GM12878 (cell line): ENCODE data around the gene SMIM35. TPM values are rescaled to one million over a fixed set of nuclear protein-coding genes. Genes with fewer than 3 reads are reported as not detected.

ENCODE experiments used
- ATAC-seq: fragments of 200-7000 bp; cut with Tn5 transposase; 3 replicates; pipeline ENCODE4 v1.9.1; 2020; ENCODE audit warnings: mild to moderate bottlenecking, moderate library complexity
- BruUV-seq: library from RNA; stranded (reverse); fragments of 400-500 nt; replicated peaks from 2 replicates; lab custom pipeline; 2021; lab: Mats Ljungman, UMichigan
- CTCF ChIA-PET: fragments of 300-600 bp; sonication (Branson Sonifier 250); formaldehyde crosslinking; extraction: SDS; loops from one replicate; lab custom pipeline; 2021; ENCODE audit warnings: inconsistent platforms; lab: Yijun Ruan, JAX
- POLR2A ChIA-PET: fragments of 350-600 bp; formaldehyde crosslinking; extraction: SDS; loops from one replicate; lab custom pipeline; 2021; ENCODE audit warnings: inconsistent platforms; lab: Charles Lee
- RAD21 ChIA-PET: fragments of 300-600 bp; sonication (Branson Sonifier 250); formaldehyde crosslinking; loops from one replicate; lab custom pipeline; 2023; ENCODE audit warnings: antibody characterized with exemption; ENCODE audit not compliant: unreplicated experiment; lab: Charles Lee
- SMC1A ChIA-PET: fragments of 300-600 bp; sonication (Branson Sonifier 250); formaldehyde crosslinking; loops from one replicate; lab custom pipeline; 2023; ENCODE audit not compliant: unreplicated experiment, uncharacterized antibody; lab: Charles Lee
- DNase-seq: peaks from one replicate; pipeline ENCODE4 v3.0.0-alpha.2; 2011; ENCODE audit warnings: low read depth, low spot score
- FAIRE-seq: peaks from 3 replicates; lab custom pipeline; 2011; peaks lifted over from hg19 to GRCh38; lab: Jason Lieb, UNC
- H2AFZ ChIP-seq: 2 replicates; pipeline ENCODE4 v1.6.0; 2011; ENCODE audit warnings: low read depth, low read length, control low read depth; ENCODE audit not compliant: control insufficient read depth
- H3K27ac ChIP-seq: 2 replicates; pipeline ENCODE4 v1.5.1; 2011; ENCODE audit warnings: control low read depth; ENCODE audit not compliant: control insufficient read depth, insufficient read depth
- H3K27me3 ChIP-seq, 2 experiments: replicated peaks in 1 of 2; 2 replicates each; pipeline versions ENCODE4 v1.6.0 to v1.6.1; 2011; ENCODE audit warnings: low read length in 1 of 2; ENCODE audit not compliant: control insufficient read depth in 2 of 2, insufficient read depth in 2 of 2
- H3K36me3 ChIP-seq, 2 experiments: 2 replicates each; pipeline ENCODE4 v1.5.1; 2011; ENCODE audit warnings: low read length in 1 of 2; ENCODE audit not compliant: control insufficient read depth in 2 of 2, insufficient read depth in 2 of 2
- H3K4me1 ChIP-seq: 2 replicates; pipeline ENCODE4 v1.6.1; 2011; ENCODE audit warnings: mild to moderate bottlenecking, low read length, moderate library complexity, mixed read lengths; ENCODE audit not compliant: control insufficient read depth, insufficient read depth
- H3K4me2 ChIP-seq: 2 replicates; pipeline ENCODE4 v1.6.0; 2011; ENCODE audit warnings: control low read depth; ENCODE audit not compliant: control insufficient read depth, insufficient read depth
- H3K4me3 ChIP-seq: fragments of 200-600 bp; sonication (generic); 2 replicates; pipeline ENCODE4 v1.5.1; 2016
- H3K79me2 ChIP-seq: 2 replicates; pipeline ENCODE4 v1.6.0; 2011; ENCODE audit warnings: low read length; ENCODE audit not compliant: control insufficient read depth, insufficient read depth
- H3K9ac ChIP-seq: 2 replicates; pipeline ENCODE4 v1.8.0; 2011; ENCODE audit warnings: low read length, control low read depth, mixed read lengths; ENCODE audit not compliant: control insufficient read depth, insufficient read depth
- H3K9me3 ChIP-seq: replicated peaks from 3 replicates; pipeline ENCODE4 v1.5.1; 2011; ENCODE audit warnings: mild to moderate bottlenecking, low read length; ENCODE audit not compliant: control insufficient read depth, insufficient read depth
- H4K20me1 ChIP-seq: 2 replicates; pipeline ENCODE4 v1.6.0; 2011; ENCODE audit not compliant: control insufficient read depth, insufficient read depth
- BCL11A ChIP-seq: IDR thresholded peaks from 2 replicates; pipeline ENCODE4 v1.6.1; 2011; ENCODE audit warnings: low read depth, low read length
- EP300 ChIP-seq, 2 experiments: fragments of 150-350 bp in 1 of 2; IDR thresholded peaks; 2 replicates each; pipeline ENCODE4 v1.6.1; 2011 to 2012; ENCODE audit warnings: low read depth in 2 of 2, low read length in 2 of 2, borderline replicate concordance in 1 of 2, improper control_type of control experiment in 1 of 2, inconsistent platforms in 1 of 2; ENCODE audit not compliant: control insufficient read depth in 1 of 2
- IKZF2 ChIP-seq, 2 experiments: fragments of 450-650 bp; IDR thresholded peaks; 2 replicates each; pipeline ENCODE4 v1.6.1; 2017; ENCODE audit warnings: mild to moderate bottlenecking in 2 of 2, moderate library complexity in 2 of 2
- NR2F1 ChIP-seq: fragments of 450-650 bp; conservative IDR thresholded peaks from 2 replicates; pipeline ENCODE4 v1.6.1; 2017; ENCODE audit warnings: mild to moderate bottlenecking
- PKNOX1 ChIP-seq: fragments of 450-650 bp; IDR thresholded peaks from 2 replicates; pipeline ENCODE4 v1.6.1; 2016; ENCODE audit warnings: mild to moderate bottlenecking
- RUNX3 ChIP-seq: IDR thresholded peaks from 2 replicates; pipeline ENCODE4 v1.6.1; 2012; ENCODE audit warnings: low read length, inconsistent platforms
- SKIL ChIP-seq: fragments of 450-650 bp; IDR thresholded peaks from 2 replicates; pipeline ENCODE4 v1.6.1; 2017; ENCODE audit warnings: mild to moderate bottlenecking, low read depth, inconsistent platforms; ENCODE audit not compliant: poor library complexity, severe bottlenecking
- SPI1 ChIP-seq: IDR thresholded peaks from 2 replicates; pipeline ENCODE4 v1.6.1; 2011; ENCODE audit warnings: low read depth, mild to moderate bottlenecking, low read length, moderate library complexity, borderline replicate concordance; ENCODE audit not compliant: insufficient read depth
- TBL1XR1 ChIP-seq: IDR thresholded peaks from 2 replicates; pipeline ENCODE4 v1.6.1; 2012; ENCODE audit warnings: low read depth, low read length, improper control_type of control experiment
- WGBS: methylation state at CpG from one replicate; pipeline ENCODE4 v1.1.6; 2016; ENCODE audit warnings: low lambda C conversion rate; ENCODE audit not compliant: insufficient replicate concordance, insufficient coverage; ENCODE audit errors: missing lambda C conversion rate; 5-methylcytosine and 5-hydroxymethylcytosine counted together
- in situ Hi-C: fragments of 300-500 bp; cut with MboI; formaldehyde crosslinking; loops from 9 replicates; pipeline ENCODE4 v1.14.3; 2018; ENCODE audit warnings: mixed read lengths
- intact Hi-C: fragments of 100-400 bp; cut with micrococcal nuclease; formaldehyde crosslinking; loops from one replicate; pipeline ENCODE4 v1.14.2; 2022; ENCODE audit not compliant: unreplicated experiment
- polyA plus RNA-seq, 11 experiments: library from polyadenylated mRNA; depleted of rRNA in 4 of 11; unstranded in 6 of 11; stranded (reverse) in 5 of 11; fragments of >200 nt; fragmentation: Nextera tagmentation in 4 of 11; fragmentation: Illumina TruSeq in 1 of 11; extraction: Ambion mirVana in 4 of 11; extraction: Trizol in 1 of 11; gene quantifications; 1 replicate in 1 of 11; 2 replicates in 10 of 11; pipeline versions ENCODE4 v1.2.1 to v1.2.3, GENCODE V29; 2011 to 2016; ENCODE audit warnings: inconsistent platforms in 2 of 11, missing spikeins in 2 of 11, low read depth in 1 of 11
- total RNA-seq, 4 experiments: library from RNA; depleted of rRNA in 3 of 4; stranded (reverse); fragments of >200 nt in 3 of 4; fragmentation: Illumina TruSeq in 1 of 4; extraction: Trizol in 1 of 4; gene quantifications; 2 replicates each; pipeline versions ENCODE4 v1.2.1 to v1.2.3, GENCODE V29; 2013 to 2021

The SMIM35 gene
- total and polyA plus RNA-seq, 10 of the 15 experiments (the other 5 are each of a cell fraction or from before 2014, with no cell fraction given), result 0.02 to 1.1 (median 0.05) TPM; not detected in 5

GRCh38 chr11:118033443-118033842 is 53.3 kb downstream of the SMIM35 start:
- CTCF ChIA-PET, result interaction anchor here (1.7 kb wide), 1 partner anchor 63 kb away, joined by 3 read pairs; no protein-coding TSS in a partner anchor
- no peaks in the 10 kb centered on the region for H3K36me3 ChIP-seq
- H3K27ac ChIP-seq, result no peak overlapping the region
- TF ChIP-seq SPI1, result no peak
- TF ChIP-seq BCL11A, result peak; percentile 33; the same call in 1 of the 2 replicates
- peak; percentile 39 to 69; a peak in 3 of 4 replicates for TF ChIP-seq IKZF2 (IDR thresholded peaks at IDR 0.05)
- no peak for TF ChIP-seq NR2F1
- TF ChIP-seq TBL1XR1, result no peak
- TF ChIP-seq SKIL, result peak; percentile 31
- 0 out of 2 replicates have a peak, but pooled peaks have one; percentile 29 for TF ChIP-seq PKNOX1
- peak in 1 of 2 experiments; percentile 50; a peak in 1 of 4 replicates for TF ChIP-seq EP300 (IDR thresholded peaks at IDR 0.05; ENCODE audit: borderline replicate concordance in 1 of 2, control insufficient read depth in 1 of 2, low read depth in 2 of 2, low read length in 2 of 2)
- peak; percentile 44; the same call in 1 of the 2 replicates for TF ChIP-seq RUNX3
- RAD21 ChIA-PET, result interaction anchor here (1.7 kb wide), 1 partner anchor 46 kb away, joined by 6 read pairs; no protein-coding TSS in a partner anchor
- peaks cover 12% of the 10 kb centered on the region for H3K4me1 ChIP-seq
- ATAC-seq (peak; percentile 97), DNase-seq (no peak), FAIRE-seq (peak; percentile 47)
- POLR2A ChIA-PET, result interaction anchor here (0.8 kb wide), 1 partner anchor 45 kb away, joined by 3 read pairs; no protein-coding TSS in a partner anchor
- H3K27me3 ChIP-seq, result no peaks in the 10 kb centered on the region
- peak overlapping the region; percentile 22; the same call in 1 of the 2 replicates for H3K4me2 ChIP-seq
- no TSS peak for BruUV-seq
- in situ Hi-C loops (no loop called here), intact Hi-C loops (no loop called here)
- H3K9me3 ChIP-seq, result no peaks in the 10 kb centered on the region
- no peak overlapping the region for H3K4me3 ChIP-seq
- WGBS, result 2% methylated on average over 4 of the region's 4 CpGs
- H3K79me2 ChIP-seq, result no peaks in the 10 kb centered on the region
- peak overlapping the region; percentile 15; the same call in 1 of the 2 replicates for H2AFZ ChIP-seq
- SMC1A ChIA-PET, result interaction anchor here (2.0 kb wide), 1 partner anchor 46 kb away, joined by 8 read pairs; the partner anchor contains the start of gene IL10RA
- H4K20me1 ChIP-seq, result no peaks in the 10 kb centered on the region
- no peak overlapping the region for H3K9ac ChIP-seq
